ENCODE data around the gene BCDIN3D. TPM values are rescaled to one million over a fixed set of nuclear protein-coding genes. Genes with fewer than 3 reads are reported as not detected.
A peak's percentile ranks its signal among the peaks of the same experiment; 100 is the strongest.

Gene BCDIN3D
- total RNA-seq, 1 experiment from 2014 or later, result 3.3 TPM

- Histone ChIP-seq H3K9ac (ENCODE audit: extremely low read depth, insufficient read length, low read length) (no peak overlapping the region), H3K23ac (ENCODE audit: insufficient read length, low read depth, low read length) (no peak overlapping the region), H3K27ac (ENCODE audit: insufficient read length, low read depth, low read length) (no peak overlapping the region), H3K23me2 (ENCODE audit: insufficient read length, low read depth, low read length, poor library complexity, severe bottlenecking) (no peaks in the 10 kb centered on the region), H3K4ac (ENCODE audit: low read depth, low read length) (no peak overlapping the region), H2AFZ (ENCODE audit: low read length) (no peak overlapping the region), H2BK20ac (ENCODE audit: low read depth, low read length, poor library complexity, severe bottlenecking) (no peak overlapping the region), H3K9me3 (ENCODE audit: control insufficient read depth, low read depth, low read length) (no peaks in the 10 kb centered on the region), H2BK12ac (ENCODE audit: insufficient read length, low read depth, low read length) (no peak overlapping the region), H4K8ac (replicated peaks; ENCODE audit: insufficient read length, low read depth, low read length) (no peak overlapping the region), H3K56ac (ENCODE audit: insufficient read length, low read depth, low read length) (no peak overlapping the region), H2BK5ac (ENCODE audit: insufficient read length, low read length) (no peak overlapping the region), H3K79me1 (ENCODE audit: insufficient read depth, low read depth, low read length, poor library complexity, severe bottlenecking) (no peaks in the 10 kb centered on the region), H2AK5ac (ENCODE audit: insufficient read length, low read length) (no peak overlapping the region), H2BK15ac (ENCODE audit: low read depth, low read length) (no peak overlapping the region), H4K5ac (ENCODE audit: insufficient read length, low read depth, low read length) (no peak overlapping the region), H4K20me1 (ENCODE audit: control insufficient read depth, insufficient read depth, insufficient read length) (no peaks in the 10 kb centered on the region), H3K14ac (ENCODE audit: insufficient read depth, low read length) (no peak overlapping the region), H3K4me2 (ENCODE audit: insufficient read depth, insufficient read length, low read length) (no peak overlapping the region), H3K27me3 (ENCODE audit: insufficient read depth, low read length) (no peaks in the 10 kb centered on the region), H4K91ac (ENCODE audit: insufficient read length, low read depth, low read length) (peak overlapping the region; percentile 61), H3K4me1 (ENCODE audit: insufficient read depth, low read length) (no peaks in the 10 kb centered on the region), H3K18ac (ENCODE audit: insufficient read length, low read depth, low read length) (no peak overlapping the region), H2BK120ac (ENCODE audit: low read depth, low read length, poor library complexity, severe bottlenecking) (no peak overlapping the region), H3K79me2 (ENCODE audit: insufficient read depth, low read length) (no peaks in the 10 kb centered on the region), H3T11ph (ENCODE audit: low read length) (no peak overlapping the region)
- Mint-ChIP-seq H3K9me3 (peaks cover 0 to 5% of the 10 kb centered on the region in 2 experiments; a peak in 3 of 5 replicates), H3K4me1 (peaks cover 13 to 14% of the 10 kb centered on the region in 2 experiments), H3K27me3 (ENCODE audit: low read depth) (peaks cover 16% of the 10 kb centered on the region), H3K36me3 (ENCODE audit: insufficient read depth in 1 of 3, low read depth in 3 of 3) (no peaks in the 10 kb centered on the region; a peak in 1 of 7 replicates), H3K27ac (no peak overlapping the region), H3K4me3 (no peak overlapping the region)
- peak; percentile 23 for DNase-seq
- TF ChIP-seq CTCF (conservative IDR thresholded peaks at IDR 0.05), result no peak
- no CpG with 5 or more reads among the region's 8 CpGs for WGBS (ENCODE audit: extremely low coverage, insufficient read length, low lambda C conversion rate)
These were observed 22.9 kb upstream of the BCDIN3D start for GRCh38 chr12:49865782-49866135.
